Endometrial microvascular endothelial cells (primary cell): ENCODE results near the gene SLC16A5. TPM values are rescaled to one million over a fixed set of nuclear protein-coding genes. Genes with fewer than 3 reads are reported as not detected.
"Not testable (repeated sequence)": the region's sequence is repeated elsewhere in the genome, so short reads cannot be mapped to it uniquely, and the experiment has no call there.

Experiments
- in situ Hi-C: cut with HindIII; loops from 2 replicates; pipeline ENCODE4 v1.10.0; 2017; ENCODE audit warnings: low sequenced_read_pairs, low pct_unique_long_range_greater_than_20kb; ENCODE audit errors: inconsistent ontology term
- total RNA-seq: library from RNA; depleted of rRNA; stranded (reverse); fragments of >200 nt; gene quantifications from one replicate; pipeline ENCODE4 v1.2.3, GENCODE V29; 2015; ENCODE audit errors: inconsistent ontology term

Gene SLC16A5, protein sequence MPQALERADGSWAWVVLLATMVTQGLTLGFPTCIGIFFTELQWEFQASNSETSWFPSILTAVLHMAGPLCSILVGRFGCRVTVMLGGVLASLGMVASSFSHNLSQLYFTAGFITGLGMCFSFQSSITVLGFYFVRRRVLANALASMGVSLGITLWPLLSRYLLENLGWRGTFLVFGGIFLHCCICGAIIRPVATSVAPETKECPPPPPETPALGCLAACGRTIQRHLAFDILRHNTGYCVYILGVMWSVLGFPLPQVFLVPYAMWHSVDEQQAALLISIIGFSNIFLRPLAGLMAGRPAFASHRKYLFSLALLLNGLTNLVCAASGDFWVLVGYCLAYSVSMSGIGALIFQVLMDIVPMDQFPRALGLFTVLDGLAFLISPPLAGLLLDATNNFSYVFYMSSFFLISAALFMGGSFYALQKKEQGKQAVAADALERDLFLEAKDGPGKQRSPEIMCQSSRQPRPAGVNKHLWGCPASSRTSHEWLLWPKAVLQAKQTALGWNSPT
- 4.3 TPM for total RNA-seq

DNA sequence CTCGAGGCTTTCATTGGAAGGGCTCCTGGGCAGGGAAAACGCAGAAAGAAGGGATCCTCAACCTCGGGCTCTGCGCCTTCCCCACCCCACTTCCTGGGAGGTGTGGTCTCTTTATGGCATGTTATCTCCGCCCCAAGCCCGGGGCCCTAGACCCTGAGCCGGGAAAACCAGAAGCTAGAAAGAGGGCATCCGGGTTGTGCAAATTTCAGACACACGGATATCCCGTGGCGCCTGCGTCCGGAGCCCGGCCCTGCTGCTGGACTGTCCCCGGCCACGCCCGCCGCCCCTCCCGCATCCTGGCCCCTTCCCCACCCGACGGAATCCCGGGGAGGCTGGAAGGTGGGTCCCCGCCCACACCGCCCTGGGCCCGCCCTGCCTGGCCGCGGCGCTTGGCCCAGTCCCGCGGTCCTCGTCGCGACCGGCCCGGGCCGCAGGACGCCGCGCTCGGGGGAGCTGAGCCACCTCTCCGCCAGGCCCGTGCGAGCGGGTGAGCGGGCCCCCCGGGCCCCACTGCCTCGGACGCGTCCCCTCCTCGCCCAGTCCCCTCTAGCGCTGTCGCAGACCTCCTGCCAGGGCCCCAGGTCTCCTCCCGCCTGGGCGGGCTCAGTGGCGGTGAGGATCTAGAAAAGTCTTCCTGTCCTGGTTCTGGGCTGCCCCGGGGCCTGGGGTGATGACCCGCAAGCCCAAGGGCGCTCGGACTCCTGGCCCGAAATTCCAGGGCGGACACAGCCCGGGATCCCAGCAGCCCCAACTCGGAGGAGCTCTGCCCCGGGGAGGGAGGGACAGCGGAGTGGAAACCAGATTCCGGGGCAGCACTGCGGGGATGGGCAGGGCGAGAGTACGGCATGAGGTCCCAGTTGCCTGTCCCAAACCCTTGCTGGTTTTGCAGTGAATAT, at the start of gene SLC16A5:
TSS of gene SLC16A5 (plus strand) at position 397 of the 896 bp plus-strand sequence. CDS start 5,683 bp downstream, outside the sequence.
- in situ Hi-C loops, result no loop called here

DNA sequence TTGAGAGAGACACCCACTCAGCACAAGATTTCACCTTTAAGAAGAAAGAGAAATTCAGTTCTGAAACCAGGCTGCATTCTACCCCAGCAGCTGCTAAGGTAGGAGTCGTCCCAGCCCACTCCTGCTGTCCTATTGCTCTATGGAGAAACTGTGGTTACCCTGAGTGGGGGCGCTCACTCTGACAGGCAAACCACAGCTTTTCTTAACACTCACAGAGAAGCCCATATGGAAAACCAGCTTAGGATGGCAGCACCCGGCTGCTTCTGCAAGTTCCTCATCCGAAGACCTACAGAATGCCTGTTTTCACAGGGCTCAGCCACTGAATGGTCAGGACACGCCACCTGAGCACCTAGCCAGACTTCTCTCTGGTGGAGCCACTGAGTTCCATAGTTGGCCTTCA, 48.5 kb upstream of the SLC16A5 start:
- in situ Hi-C loops, result no loop called here

DNA sequence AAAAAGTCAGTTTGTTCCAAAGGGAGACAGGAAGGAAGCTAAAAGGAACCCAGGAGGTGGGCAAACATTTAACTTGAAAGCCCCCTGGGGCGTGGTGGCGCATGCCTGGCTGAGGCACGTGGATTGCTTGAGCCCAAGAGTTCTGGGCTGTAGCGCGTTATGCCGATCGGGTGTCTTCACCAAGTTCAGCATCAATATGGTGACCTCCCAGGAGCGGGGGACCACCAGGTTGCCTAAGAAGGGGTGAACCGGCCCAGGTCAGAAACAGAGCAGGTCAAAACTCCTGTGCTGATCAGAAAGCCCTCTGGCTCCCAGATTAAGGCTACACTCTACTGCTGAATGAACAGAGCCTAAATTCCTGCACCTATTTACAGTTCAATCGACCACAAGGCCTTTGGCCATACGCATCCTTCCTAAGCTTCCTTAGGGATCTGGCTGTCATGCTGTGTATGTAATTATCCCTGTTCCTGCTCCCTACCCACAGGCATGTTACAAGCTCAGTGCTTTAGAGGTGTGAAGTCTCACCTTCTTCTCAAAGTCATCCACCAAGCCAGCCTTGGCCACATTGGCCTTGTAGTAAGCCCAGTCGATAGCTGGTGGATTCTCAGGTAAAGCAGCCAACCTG, 46.0 kb upstream of the SLC16A5 start:
- in situ Hi-C loops, result no loop called here

DNA sequence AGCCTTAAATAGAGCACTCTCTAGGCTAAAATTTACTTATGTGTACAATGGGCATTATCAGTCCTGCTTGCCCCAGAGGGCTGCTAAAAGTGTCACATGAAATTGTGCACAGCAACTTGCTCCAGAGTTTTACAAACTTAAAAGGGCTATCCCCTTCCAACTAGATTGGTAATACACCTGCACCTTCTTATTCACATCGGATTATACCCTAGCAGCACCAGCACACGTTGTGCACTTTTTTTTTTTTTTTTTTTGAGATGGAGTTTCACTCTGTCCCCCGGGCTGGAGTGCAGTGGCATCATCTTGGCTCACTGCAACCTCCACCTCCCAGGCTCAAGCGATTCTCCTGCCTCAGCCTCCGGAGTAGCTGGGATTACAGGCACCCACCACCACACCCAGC, 44.0 kb upstream of the SLC16A5 start:
- in situ Hi-C loops, result not testable (repeated sequence)

DNA sequence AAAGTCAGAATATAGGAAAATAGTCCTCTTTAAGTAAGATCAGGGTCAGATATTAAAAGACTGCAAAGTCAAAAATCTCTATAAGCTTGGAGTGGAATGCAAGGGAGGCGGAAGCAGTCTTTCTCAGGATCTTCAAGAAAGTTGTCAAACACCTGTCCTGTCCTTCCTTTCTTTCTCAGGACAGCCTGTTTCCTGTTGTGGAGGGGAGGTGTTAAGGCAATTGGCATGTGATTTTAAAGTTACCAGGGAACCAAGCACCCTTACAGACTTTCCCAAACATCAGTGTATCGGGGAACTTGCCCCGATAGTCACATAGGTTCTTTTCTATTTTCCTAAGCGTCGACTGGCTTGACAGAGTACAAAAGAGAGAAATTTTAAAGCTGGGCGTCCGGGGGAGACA, 43.0 kb upstream of the SLC16A5 start:
- in situ Hi-C loops, result no loop called here

DNA sequence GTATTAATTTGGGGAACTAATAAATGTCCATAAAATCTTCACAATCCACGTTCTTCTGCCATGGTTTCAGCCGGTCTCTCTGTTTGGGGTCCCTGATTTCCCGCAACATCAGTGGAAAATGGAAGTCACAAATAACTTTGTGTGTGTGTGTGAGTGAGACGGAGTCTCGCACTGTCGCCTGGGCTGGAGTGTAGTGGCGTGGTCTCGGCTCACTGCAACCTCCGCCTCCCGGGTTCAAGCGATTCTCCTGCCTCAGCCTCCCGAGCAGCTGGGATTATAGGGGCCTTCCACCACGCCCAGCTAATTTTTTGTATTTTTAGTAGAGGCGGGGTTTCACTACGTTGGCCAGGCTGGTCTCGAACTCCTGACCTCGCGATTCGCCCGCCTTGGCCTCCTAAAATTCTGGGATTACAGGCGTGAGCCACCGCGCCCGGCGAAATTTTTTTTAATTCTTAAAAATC, 41.8 kb upstream of the SLC16A5 start:
- in situ Hi-C loops, result not testable (repeated sequence)

DNA sequence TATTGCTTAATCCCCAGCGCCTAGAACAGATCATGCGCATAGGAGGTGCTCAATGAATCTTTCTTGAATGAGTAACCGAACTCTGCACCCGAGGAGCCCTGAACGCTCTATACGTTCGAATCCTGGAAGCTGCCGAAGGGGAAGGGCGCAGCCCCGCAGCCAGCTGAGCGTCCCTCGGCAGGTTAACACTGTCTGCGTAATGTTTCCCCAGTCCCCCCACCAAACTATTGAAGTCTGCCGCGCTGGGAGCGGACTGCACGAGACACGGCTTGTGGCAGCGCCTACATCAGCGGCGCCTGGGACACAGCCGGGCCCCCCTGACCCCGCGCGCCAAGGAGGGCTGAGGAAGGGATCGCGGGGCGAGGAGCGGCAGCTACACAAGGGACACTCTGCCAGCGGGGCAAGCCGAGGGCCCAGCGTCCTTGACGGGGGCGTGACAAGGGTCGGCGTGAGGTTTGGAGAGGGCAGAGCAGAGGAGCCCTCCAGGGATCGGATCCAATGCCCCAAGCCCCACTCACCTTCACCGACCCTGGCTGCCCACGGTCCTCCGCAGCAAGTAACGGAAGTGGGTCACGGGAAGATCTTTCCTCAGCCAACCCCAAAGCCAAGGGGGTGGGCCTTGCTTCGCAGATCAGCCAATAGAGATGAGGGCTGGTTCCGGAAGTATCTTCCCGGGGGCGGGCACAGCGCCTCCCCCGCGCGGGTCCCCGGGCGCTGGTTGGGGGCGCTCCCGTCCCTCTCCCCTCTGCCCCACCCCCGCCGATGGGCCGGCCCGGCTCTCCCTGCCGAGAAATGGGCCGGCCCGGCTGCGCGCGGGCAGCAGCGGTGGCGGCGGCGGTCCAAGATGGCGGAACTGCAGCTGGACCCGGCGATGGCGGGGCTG, 41.1 kb upstream of the SLC16A5 start, which contains the start of the genes ATP5PD and KCTD2:
TSS of gene ATP5PD (minus strand) at position 563 of the 883 bp plus-strand sequence. CDS start 4,319 bp downstream, outside the sequence.
TSS of gene KCTD2 (plus strand) at position 819 of the 883 bp plus-strand sequence. CDS start at position 845, 26 bp downstream.
- in situ Hi-C loops, result no loop called here

DNA sequence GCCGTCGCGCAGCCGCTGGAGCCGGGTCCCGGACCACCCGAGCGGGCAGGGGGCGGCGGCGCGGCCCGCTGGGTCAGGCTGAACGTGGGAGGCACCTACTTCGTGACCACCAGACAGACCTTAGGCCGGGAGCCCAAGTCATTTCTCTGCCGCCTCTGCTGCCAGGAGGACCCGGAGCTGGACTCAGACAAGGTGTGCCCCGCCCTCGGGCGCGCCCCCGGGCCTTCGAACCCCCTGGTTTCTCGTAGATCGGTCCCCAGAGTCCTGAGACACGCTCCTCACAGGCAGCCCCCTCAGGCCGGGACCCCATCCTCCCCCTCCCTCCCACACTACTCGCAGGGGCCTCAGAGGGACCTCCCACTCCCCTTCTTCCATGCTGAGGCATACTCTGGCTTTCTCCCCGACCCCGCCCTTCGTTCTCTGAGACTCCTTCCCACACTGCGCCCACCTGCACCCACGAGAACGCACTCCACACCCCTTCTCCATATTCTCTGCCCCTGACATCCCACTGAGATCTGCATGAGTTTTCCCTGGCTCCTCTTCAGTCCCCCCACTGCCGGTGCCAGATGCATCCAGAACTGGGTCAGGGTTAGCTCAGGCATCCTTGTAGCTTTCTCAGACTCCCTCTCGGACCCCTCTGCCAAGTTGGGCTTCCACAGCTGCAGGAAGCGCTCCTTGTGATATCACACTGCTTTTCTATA, 40.2 kb upstream of the SLC16A5 start:
- in situ Hi-C loops, result no loop called here

DNA sequence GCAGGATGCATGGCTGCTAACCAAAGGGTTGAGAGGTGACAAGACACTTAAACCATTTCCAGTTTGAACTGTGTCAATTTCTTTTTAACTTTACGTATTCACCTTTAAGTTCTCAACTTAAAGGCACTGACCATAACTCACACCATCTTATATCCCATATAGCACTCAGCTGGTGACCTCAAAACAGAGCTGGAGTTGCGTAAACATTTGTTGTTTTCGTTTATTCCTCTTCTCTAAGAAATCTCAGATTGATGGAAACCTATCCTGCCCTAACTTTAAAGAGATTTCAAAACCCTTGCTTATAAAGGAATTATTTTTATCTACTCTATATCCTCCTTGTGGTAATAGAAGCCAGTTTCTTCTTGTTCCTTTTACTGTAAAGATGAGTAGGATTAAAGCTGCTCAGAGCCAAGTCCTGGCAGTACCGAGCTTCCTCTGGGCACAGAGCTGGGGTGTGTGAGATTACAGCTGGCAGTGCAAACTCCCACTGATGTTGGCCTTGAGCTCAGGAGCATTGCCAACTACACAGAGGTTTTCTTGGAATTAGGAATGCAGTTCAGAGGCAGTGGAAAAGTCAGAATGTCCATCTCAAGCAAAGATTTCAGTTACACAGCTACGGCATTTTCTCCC, 39.4 kb upstream of the SLC16A5 start:
- in situ Hi-C loops, result no loop called here

DNA sequence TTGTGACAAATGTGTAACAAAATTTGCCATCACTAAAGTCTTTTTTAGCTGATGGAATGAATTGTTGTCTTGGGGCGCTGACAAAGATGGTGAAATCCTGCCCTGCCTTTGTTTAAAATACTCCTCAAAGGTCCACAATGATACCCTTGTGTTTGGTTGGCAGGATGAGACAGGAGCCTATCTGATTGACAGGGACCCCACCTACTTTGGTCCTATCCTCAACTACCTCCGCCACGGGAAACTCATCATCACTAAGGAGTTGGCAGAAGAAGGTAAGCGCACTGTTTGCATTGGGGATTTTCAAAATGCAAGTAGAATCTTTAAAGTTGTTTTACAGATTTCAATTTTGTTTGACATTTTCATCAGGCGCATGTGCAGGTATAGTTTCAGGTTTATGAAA, 38.7 kb upstream of the SLC16A5 start:
- in situ Hi-C loops, result no loop called here

DNA sequence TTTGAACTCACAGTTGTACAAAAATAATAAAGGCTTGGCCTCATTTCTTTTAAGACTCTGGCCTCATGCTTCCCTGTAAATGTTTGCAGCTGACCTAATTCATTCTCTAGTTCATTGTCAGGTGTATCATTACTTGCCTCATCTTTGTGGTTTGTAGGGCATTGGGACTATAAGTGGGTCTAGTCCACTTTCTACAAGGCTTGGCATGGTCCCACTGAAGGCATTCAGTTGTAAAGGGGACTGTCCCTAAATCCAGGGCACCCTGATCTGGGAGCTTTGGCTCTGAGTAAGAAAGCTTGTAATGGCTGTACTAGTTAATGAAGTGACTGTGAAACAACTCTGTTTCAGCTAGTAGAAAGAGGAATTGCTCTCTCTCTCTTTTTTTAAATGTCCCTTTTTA, 38.0 kb upstream of the SLC16A5 start:
- in situ Hi-C loops, result loop anchor here (25.0 kb wide), 1 partner anchor 163 kb away; the partner anchor contains the start of gene NUP85

DNA sequence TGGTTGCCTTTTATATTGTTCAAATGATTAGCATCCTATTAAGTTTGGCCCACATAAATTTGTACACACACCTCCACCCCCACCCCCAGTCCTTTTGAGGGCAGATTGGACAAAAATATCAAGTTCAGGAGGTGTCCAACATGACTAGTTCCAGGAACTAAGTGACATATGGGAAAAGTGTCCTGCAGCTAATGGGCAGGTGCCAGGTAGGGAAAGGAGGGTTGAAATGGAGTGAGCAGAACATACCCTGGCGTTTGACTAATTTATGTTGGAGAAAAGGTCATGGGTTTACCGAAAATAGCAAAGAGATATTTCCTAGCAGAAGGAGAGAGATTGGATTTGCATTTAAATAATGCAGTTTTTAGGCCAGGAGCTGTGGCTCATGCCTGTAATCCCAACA, 35.8 kb upstream of the SLC16A5 start:
- in situ Hi-C loops, result loop anchor here (25.0 kb wide), 1 partner anchor 160 kb away; the partner anchor contains the start of gene NUP85

DNA sequence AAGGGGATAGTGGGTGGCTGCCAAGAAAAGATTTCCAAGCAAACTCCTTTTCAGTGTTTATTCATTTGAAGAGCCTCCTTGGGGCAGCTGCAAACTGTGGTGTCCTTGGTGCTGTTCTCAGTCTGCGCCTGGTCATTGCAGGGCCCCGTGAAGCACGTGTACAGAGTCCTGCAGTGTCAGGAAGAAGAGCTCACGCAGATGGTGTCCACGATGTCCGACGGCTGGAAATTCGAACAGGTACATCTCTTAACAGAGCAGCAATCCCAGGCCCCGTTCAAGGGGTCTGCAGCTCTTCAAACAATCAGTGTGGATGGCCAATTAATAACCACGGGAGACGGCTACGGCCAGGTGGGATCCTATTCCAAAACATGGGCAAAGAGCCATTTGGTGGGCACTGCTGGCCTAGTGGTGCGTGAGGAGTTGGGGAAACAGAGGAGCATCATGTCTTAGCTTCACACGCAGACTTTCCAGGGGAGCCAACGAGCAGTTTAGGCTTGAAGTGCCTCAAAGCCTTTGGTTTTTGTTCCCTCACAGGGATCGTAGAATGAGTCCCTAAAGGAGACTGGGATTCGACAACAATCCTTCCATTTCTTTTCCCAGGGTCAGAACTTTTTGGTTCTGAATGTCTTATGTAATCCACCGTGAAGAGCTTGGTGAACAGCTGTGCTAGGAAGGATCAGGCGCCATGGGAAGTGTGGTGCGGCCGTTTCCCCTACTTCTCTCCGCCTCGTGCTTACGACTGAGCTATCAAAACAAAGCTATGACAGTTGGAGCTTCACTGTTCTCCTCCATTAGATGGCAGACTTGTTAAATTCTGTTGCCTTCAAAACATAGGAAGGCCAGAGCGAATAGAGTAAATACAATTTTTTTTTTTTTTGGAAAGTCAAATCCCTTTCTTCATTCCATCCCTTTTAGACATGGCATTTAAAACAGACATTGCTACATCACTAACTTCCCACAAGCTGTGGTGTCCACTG, 28.1 kb upstream of the SLC16A5 start:
- in situ Hi-C loops, result loop anchor here (25.0 kb wide), 1 partner anchor 153 kb away; the partner anchor contains the start of gene NUP85

DNA sequence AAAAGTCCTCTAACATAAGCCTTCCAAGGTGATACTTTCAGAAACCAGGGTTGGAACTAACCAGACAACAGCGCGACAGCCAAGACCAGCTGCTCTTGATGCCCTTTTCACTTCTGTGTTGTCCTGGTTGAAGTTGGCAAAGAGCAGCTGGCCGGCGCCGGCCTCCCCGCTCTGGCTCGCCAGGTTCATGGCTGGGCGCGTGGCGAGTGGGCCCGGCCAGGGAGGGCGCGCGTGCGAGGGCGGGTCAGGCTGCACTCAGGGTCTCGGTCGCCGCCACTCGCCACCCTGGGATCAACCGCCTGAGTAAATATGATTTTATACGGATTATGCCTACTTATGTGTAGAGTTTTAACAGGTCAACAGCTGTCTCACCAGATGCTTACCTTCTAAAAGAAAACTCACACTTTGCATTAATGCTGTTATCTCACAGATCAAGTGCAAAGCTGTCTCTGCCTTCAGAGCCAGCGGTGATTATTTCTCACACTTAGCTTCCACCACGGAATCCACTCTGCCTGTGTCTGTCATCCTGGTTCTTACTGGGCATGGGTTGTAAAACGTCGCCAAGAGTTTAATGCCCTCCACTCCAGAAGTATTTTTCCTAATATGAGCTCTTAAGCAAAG, 27.2 kb upstream of the SLC16A5 start:
- in situ Hi-C loops, result loop anchor here (25.0 kb wide), 1 partner anchor 152 kb away; the partner anchor contains the start of gene NUP85

DNA sequence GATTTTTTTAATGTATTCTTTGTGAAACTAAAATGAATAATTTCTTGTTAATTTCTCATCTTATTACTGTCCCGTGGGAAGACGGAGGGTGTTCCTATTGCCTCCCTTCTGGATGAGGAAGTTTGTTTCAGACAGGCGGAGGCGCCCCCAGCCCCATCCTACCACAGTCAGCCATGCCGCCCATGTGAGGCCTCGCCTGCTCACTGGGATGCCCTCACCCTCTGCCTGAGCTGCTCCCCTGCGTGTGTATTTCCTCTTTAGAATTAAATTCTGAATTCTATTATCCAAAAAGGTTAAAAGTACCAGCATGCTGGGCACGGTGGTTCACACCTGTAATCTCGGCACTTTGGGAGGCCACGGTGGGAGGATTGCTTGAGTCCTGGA, 26.7 kb upstream of the SLC16A5 start:
- in situ Hi-C loops, result loop anchor here (25.0 kb wide), 1 partner anchor 151 kb away; the partner anchor contains the start of gene NUP85
